Measurements from ENCODE around the gene MRPS7.

DNA sequence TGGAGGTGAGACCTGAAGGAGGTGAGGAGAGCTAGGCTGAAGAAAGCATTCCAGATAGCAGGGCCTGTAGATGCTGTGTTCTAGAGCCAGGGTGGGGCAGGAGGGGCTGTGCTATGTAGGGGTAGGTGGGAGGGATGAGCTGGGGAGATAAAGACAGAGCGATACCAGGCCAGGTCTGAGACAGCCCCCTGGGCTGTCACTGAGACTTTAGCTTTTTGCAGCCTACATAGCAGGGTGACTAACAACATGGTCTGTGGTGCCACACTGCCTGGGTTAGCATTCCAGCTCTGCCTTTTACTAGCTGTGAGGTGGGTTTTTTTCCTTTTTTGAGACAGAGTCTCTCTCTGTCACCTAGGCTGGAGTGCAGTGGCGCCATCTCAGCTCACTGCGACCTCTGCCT lies 41.9 kb upstream of the MRPS7 start:
- TF ChIP-seq, protein P1, sequence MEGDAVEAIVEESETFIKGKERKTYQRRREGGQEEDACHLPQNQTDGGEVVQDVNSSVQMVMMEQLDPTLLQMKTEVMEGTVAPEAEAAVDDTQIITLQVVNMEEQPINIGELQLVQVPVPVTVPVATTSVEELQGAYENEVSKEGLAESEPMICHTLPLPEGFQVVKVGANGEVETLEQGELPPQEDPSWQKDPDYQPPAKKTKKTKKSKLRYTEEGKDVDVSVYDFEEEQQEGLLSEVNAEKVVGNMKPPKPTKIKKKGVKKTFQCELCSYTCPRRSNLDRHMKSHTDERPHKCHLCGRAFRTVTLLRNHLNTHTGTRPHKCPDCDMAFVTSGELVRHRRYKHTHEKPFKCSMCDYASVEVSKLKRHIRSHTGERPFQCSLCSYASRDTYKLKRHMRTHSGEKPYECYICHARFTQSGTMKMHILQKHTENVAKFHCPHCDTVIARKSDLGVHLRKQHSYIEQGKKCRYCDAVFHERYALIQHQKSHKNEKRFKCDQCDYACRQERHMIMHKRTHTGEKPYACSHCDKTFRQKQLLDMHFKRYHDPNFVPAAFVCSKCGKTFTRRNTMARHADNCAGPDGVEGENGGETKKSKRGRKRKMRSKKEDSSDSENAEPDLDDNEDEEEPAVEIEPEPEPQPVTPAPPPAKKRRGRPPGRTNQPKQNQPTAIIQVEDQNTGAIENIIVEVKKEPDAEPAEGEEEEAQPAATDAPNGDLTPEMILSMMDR (IDR thresholded peaks at IDR 0.05) = no peak
- TF ChIP-seq POLR2A (IDR thresholded peaks at IDR 0.05) = no peak

Measured in breast epithelium (tissue), 3 donors.